ENCODE results near the gene ADAM10. TPM values are rescaled to one million over a fixed set of nuclear protein-coding genes. Genes with fewer than 3 reads are reported as not detected.

Gene ADAM10
- total RNA-seq, 2 donors from 2014 or later = 191 to 211 TPM

GRCh38 chr15:58628206-58628947 lies 121.1 kb downstream of the ADAM10 start:
- Histone ChIP-seq H3K4me3 (ENCODE audit: low read length) (no peak overlapping the region), H3K9ac (ENCODE audit: extremely low read depth, low read length, poor library complexity, severe bottlenecking) (no peak overlapping the region), H3K4me1 (ENCODE audit: control insufficient read depth, insufficient read depth, low read length) (no peaks in the 10 kb centered on the region), H3K36me3 (ENCODE audit: control insufficient read depth, insufficient read depth, low read length) (peaks cover 84% of the 10 kb centered on the region), H3K27ac (ENCODE audit: low read depth, low read length) (no peak overlapping the region), H3K9me3 (ENCODE audit: control insufficient read depth, low read length) (no peaks in the 10 kb centered on the region), H3K27me3 (ENCODE audit: control insufficient read depth, insufficient read depth, low read length, poor library complexity, severe bottlenecking) (no peaks in the 10 kb centered on the region)
- H3K27ac Mint-ChIP-seq = peak overlapping the region; percentile 36
- DNase-seq = no peak
- WGBS, 2 experiments (ENCODE audit: insufficient coverage in 1 of 2, insufficient read length in 1 of 2) = 87 to 100% methylated on average over 1 to 3 of the region's 3 CpGs
- no peak overlapping the region for H3K4me3 Mint-ChIP-seq
- H3K4me1 Mint-ChIP-seq = peaks cover 9% of the 10 kb centered on the region
- peaks cover 2% of the 10 kb centered on the region for H3K9me3 Mint-ChIP-seq
- no peak for TF ChIP-seq CTCF (conservative IDR thresholded peaks at IDR 0.05)
- H3K27me3 Mint-ChIP-seq (ENCODE audit: insufficient read depth) = no peaks in the 10 kb centered on the region
- peaks cover 66% of the 10 kb centered on the region for H3K36me3 Mint-ChIP-seq (ENCODE audit: low read depth)

GRCh38 chr15:58627701-58628100 lies 121.8 kb downstream of the ADAM10 start:
- TF ChIP-seq CTCF (conservative IDR thresholded peaks at IDR 0.05) = no peak
- Histone ChIP-seq H3K36me3 (ENCODE audit: control insufficient read depth, insufficient read depth, low read length) (peaks cover 84% of the 10 kb centered on the region), H3K4me1 (ENCODE audit: control insufficient read depth, insufficient read depth, low read length) (no peaks in the 10 kb centered on the region), H3K4me3 (ENCODE audit: low read length) (no peak overlapping the region), H3K27me3 (ENCODE audit: control insufficient read depth, insufficient read depth, low read length, poor library complexity, severe bottlenecking) (no peaks in the 10 kb centered on the region), H3K27ac (ENCODE audit: low read depth, low read length) (no peak overlapping the region), H3K9ac (ENCODE audit: extremely low read depth, low read length, poor library complexity, severe bottlenecking) (no peak overlapping the region), H3K9me3 (ENCODE audit: control insufficient read depth, low read length) (no peaks in the 10 kb centered on the region)
- DNase-seq = no peak
- peaks cover 68% of the 10 kb centered on the region for H3K36me3 Mint-ChIP-seq (ENCODE audit: low read depth)
- H3K4me1 Mint-ChIP-seq = peaks cover 9% of the 10 kb centered on the region
- H3K27ac Mint-ChIP-seq = peak overlapping the region; percentile 36
- 86 to 100% methylated on average over 1 of the region's 1 CpG for WGBS, 2 experiments (ENCODE audit: insufficient coverage in 1 of 2, insufficient read length in 1 of 2)
- H3K27me3 Mint-ChIP-seq (ENCODE audit: insufficient read depth) = no peaks in the 10 kb centered on the region
- H3K9me3 Mint-ChIP-seq = peaks cover 2% of the 10 kb centered on the region
- H3K4me3 Mint-ChIP-seq = no peak overlapping the region

- no peak overlapping the region for H3K27ac Mint-ChIP-seq
- Histone ChIP-seq H3K4me3 (ENCODE audit: low read length) (no peak overlapping the region), H3K27ac (ENCODE audit: low read depth, low read length) (no peak overlapping the region), H3K9ac (ENCODE audit: extremely low read depth, low read length, poor library complexity, severe bottlenecking) (no peak overlapping the region), H3K4me1 (ENCODE audit: control insufficient read depth, insufficient read depth, low read length) (no peaks in the 10 kb centered on the region), H3K9me3 (ENCODE audit: control insufficient read depth, low read length) (no peaks in the 10 kb centered on the region), H3K36me3 (ENCODE audit: control insufficient read depth, insufficient read depth, low read length) (peaks cover 82% of the 10 kb centered on the region), H3K27me3 (ENCODE audit: control insufficient read depth, insufficient read depth, low read length, poor library complexity, severe bottlenecking) (no peaks in the 10 kb centered on the region)
- no peak for DNase-seq
- no peak overlapping the region for H3K4me3 Mint-ChIP-seq
- no peaks in the 10 kb centered on the region for H3K27me3 Mint-ChIP-seq (ENCODE audit: insufficient read depth)
- H3K4me1 Mint-ChIP-seq = peaks cover 9% of the 10 kb centered on the region
- H3K9me3 Mint-ChIP-seq = peaks cover 2% of the 10 kb centered on the region
- TF ChIP-seq CTCF (conservative IDR thresholded peaks at IDR 0.05) = no peak
- peaks cover 68% of the 10 kb centered on the region for H3K36me3 Mint-ChIP-seq (ENCODE audit: low read depth)
- 91% methylated on average over 2 of the region's 2 CpGs; no CpG with 5 or more reads in 1 of the 2 experiments for WGBS, 2 experiments (ENCODE audit: insufficient coverage in 1 of 2, insufficient read length in 1 of 2)
Measured at GRCh38 chr15:58627046-58627445, 122.5 kb downstream of the ADAM10 start.
